HG03108 (cell line): ENCODE results near the gene RFX2.

Experiments
- ATAC-seq: cut with Tn5 transposase; IDR thresholded peaks from one replicate; pipeline ENCODE4 v1.9.1; 2021; ENCODE audit warnings: moderate library complexity; ENCODE audit not compliant: unreplicated experiment

The RFX2 gene

DNA sequence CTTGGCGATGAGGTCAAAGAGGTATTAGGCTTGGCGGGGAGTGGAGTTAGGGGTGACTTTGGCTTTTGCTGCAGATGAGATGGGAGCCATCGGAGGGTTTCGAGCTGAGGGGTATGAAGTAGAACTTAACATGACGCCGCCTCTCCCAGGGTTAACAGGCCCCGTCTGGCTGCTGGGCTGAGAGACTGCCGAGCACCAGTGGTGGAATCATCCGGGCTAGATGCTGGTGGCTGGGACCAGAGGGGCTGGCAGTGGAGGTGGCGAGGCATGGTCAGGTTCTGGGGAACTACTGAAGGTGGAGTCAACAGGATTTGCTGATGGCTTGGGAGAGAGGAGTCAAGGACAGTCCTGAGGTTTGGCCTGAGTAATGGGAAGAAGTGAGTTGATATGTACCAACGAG is 4.9 kb downstream of the RFX2 start:
- ATAC-seq = no peak

DNA sequence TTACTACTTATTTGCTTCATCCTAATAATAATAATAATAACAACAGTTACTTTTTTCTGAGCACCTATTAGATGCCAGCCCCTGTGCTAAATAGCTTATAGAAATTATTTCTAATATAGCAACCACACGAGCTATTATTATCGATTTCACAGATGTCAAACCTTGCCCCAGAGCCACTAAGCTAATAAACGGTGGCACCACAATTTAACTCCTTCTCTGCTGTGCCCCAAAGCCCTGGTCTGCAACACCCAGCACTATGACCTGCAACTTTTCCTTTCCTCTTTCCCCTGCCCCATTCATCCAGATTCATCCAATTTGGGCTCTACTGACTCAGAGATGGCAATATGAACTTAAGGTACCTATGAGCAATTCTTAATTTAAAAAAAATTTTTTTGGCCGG is 6.4 kb downstream of the RFX2 start:
- ATAC-seq = no peak

- no peak for ATAC-seq
Measured at GRCh38 chr19:6103217-6103644, 7.1 kb downstream of the RFX2 start.

- no peak for ATAC-seq
Measured at GRCh38 chr19:6101991-6102390, 8.3 kb downstream of the RFX2 start.

GRCh38 chr19:6101291-6101825 is 8.9 kb downstream of the RFX2 start:
- no peak for ATAC-seq

- no peak for ATAC-seq
Measured at GRCh38 chr19:6100284-6100915, 9.9 kb downstream of the RFX2 start.

DNA sequence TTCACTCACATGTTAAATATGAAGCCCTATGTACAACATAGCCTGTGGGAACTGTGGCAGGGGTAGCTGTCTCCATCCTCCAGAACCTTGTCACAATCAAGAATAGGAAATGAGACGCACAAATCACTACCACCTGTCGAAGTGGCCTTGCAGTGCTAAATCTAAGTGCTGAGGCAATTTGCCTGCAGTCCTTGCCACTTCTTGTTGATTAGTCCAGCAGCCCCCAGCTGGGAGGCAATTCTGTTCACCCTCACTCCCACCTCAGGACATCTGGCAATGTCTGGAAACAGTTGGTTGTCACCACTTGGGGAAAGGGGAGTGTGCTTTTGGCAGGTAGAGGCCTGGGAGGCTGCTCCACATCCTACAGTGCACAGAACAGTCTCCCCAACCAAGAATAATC is 10.7 kb downstream of the RFX2 start:
- no peak for ATAC-seq

GRCh38 chr19:6099033-6099432 is 11.3 kb downstream of the RFX2 start:
- ATAC-seq = no peak

GRCh38 chr19:6098574-6098973 is 11.7 kb downstream of the RFX2 start:
- no peak for ATAC-seq

DNA sequence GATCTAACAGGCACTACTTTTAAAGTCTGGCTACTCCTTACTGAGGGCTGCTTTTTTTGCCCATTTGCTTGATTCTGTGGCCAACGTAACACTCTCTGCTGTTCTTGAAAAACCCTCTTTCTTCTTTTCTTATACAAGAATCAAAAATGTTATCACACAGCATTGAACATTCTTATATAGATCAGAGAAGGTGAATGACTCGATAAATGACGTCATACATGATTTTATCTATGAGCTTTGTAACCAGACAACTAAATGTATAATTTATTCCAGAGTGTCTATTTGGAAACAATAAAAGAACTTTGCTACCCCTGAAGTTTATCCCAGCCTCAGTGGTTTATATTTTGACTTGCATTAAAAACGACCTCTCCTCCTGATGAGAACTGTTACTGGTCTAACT is 12.4 kb downstream of the RFX2 start:
- ATAC-seq = no peak

DNA sequence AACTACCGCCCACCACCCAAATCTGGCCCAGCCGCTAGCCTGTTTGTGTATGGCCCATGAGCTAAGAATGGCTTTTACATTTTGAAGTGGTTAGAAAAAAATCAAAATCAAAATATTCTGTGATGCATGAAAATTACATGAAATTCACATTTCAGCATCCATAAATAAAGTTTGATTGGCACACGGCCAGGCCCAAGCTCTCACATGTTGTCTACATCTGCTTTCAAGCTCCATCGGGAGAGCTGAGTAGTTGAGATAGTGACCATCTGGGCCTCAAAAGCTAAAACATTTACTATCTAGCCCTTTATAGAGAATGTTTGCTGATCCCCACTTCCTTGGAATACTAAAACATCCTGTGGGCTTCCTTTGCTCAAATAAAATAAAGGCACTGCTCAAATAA is 14.5 kb downstream of the RFX2 start:
- no peak for ATAC-seq

DNA sequence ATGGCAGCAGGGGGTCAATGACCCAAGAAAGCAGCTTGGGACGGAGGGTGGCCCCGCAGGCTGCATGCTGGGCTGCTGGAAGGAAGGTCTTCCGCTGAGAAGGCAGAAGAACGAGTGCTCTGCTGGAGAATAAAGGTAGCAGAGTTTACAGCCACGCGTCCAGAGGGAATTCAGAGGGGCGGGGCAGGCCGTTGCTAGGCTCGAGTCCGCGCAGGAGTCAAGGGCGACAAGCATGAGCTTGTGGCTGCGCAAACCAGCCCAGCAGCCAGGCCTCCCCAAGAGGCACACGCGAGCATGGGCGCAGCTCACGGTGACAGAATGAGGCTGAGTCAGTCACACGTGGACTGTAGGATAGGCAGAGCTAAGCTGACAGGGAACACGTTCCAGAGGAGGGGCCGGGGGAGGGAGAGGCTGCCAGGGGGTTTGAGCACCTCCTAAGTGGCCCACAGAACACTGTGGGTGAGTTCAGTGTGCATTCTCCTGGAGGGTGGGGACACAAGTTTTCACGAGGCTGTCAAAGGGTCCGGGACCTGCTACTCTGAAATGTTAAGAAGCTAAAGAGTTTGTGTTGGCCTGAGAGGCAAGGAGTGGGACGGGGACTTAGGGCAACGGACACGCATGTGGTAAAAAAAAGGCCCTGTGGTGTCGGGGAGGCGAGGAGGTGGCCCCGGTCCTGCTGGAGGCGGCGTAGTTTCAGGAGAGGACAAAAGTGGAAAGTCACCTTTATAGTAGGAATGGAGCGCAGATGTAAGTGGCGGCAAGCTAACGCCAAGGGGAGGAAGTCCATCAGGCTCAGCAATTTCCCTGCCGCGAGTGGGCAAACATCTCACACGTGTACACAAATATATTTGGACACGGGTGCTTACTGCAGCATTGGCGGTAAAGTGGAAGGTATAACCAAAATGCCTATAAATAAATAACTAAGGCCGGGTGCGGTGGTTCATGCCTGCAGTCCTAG is 17.7 kb downstream of the RFX2 start:
- ATAC-seq = no peak

- no peak for ATAC-seq
Measured at GRCh38 chr19:6091771-6092291, 18.5 kb downstream of the RFX2 start.

GRCh38 chr19:6090634-6091033 is 19.7 kb downstream of the RFX2 start:
- ATAC-seq = no peak

GRCh38 chr19:6088602-6089049 is 21.7 kb downstream of the RFX2 start:
- ATAC-seq = no peak

GRCh38 chr19:6087074-6087571 is 23.2 kb downstream of the RFX2 start:
- no peak for ATAC-seq

DNA sequence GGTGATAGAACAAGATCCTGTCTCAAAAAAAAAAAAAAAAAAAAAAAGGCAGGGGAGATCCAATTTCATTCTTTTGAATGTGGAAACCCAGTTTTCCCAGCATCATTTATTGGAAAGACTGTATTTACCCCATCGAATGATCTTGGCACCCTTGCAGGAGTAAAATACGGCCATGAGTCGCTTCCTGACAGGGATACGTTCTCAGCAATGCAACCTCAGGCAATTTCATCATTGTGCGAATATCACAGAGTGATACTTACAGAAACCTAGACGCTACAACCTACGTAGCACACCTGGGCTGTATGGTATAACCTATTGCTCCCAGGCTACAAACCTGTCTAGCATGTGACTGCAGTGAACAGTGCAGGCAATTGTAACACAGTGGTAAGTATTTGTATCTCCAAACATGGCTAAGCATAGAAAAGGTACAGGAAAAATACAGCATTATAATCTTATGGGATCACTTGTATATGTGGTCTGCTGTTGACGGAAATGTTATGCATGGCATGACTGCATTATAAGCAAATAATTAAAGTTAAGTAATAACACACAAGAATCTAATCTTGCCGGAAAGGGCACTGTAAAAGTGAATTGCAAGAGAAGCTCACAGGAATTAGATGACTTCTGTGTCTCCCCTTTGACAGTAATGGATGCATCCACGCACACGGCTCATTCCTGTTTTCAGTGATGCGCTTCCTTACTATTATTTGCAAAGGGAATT is 24.1 kb downstream of the RFX2 start:
- ATAC-seq = no peak

DNA sequence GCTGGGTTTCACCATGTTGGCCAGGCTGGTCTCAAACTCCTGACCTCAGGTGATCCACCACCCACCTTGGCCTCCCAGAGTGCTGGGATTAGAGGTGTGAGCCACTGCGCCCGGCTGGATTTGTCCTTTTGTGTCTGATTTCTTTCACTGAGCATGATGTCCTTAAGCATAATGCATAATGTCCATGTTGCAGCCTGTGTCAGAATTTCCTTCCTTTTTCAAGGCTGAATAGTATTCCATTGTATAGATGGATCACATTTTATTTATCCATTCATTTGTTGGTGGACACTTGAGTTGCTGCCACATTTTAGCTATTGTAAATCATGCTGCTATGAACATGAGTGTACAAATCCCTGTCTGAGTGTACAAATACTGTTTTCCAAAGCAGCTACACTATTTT is 25.5 kb downstream of the RFX2 start:
- ATAC-seq = no peak

DNA sequence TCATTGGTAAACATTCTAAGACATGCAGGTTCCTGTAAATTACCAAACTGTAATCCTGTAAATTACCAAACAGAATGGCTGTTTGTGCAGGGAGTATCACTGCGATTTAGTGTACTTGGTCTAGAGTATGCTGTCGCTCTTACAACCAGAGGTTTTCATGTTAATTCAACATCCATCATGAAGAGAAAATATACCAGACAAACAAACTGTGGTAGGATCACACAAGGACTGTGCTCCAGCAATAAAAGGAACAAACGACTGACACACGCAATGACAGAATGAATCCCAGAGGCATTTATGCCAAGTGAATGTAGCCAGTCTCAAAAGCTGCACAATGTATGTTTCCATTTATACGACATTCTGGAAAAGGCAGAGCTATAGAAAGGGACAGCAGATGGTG is 31.2 kb downstream of the RFX2 start:
- no peak for ATAC-seq

GRCh38 chr19:6078068-6078467 is 32.2 kb downstream of the RFX2 start:
- ATAC-seq = no peak
